ENCODE results near the gene FOCAD. TPM values are rescaled to one million over a fixed set of nuclear protein-coding genes. Genes with fewer than 3 reads are reported as not detected.

FOCAD gene
- total RNA-seq, 1 donor from 2014 or later, result 146 TPM

- H3K4me2 ChIP-seq, result no peak overlapping the region
- Mint-ChIP-seq H3K4me3 (no peak overlapping the region), H3K4me1 (peaks cover 12% of the 10 kb centered on the region), H3K27ac (no peak overlapping the region), H3K27me3 (ENCODE audit: insufficient read depth, low read depth) (no peaks in the 10 kb centered on the region), H3K36me3 (peaks cover 5% of the 10 kb centered on the region), H3K9me3 (no peaks in the 10 kb centered on the region)
- H3K4me1 ChIP-seq, result peaks cover 5% of the 10 kb centered on the region
- no peak for DNase-seq (ENCODE audit: low spot score)
- H4K20me1 ChIP-seq (ENCODE audit: low read depth), result peaks cover 43% of the 10 kb centered on the region
- no peak for TF ChIP-seq CTCF (IDR thresholded peaks at IDR 0.05)
- no peak overlapping the region for H3K9ac ChIP-seq
- no peak overlapping the region for H3K27ac ChIP-seq
- no peaks in the 10 kb centered on the region for H3K9me3 ChIP-seq (ENCODE audit: low read depth)
- no peaks in the 10 kb centered on the region for H3K36me3 ChIP-seq
- H3F3A ChIP-seq (ENCODE audit: low read depth), result no peaks in the 10 kb centered on the region
- no peak overlapping the region for H2AFZ ChIP-seq (replicated peaks)
- peaks cover 88% of the 10 kb centered on the region for H3K79me2 ChIP-seq (ENCODE audit: low read depth)
- H3K27me3 ChIP-seq, result no peaks in the 10 kb centered on the region
- H3K4me3 ChIP-seq, result no peak overlapping the region
These were observed 10.2 kb downstream of the FOCAD start for GRCh38 chr9:20694248-20694647.

GRCh38 chr9:20697021-20697719, 13.1 kb downstream of the FOCAD start:
- Histone ChIP-seq H3F3A (ENCODE audit: low read depth) (no peaks in the 10 kb centered on the region), H3K9me3 (ENCODE audit: low read depth) (no peaks in the 10 kb centered on the region), H3K4me1 (peaks cover 2% of the 10 kb centered on the region), H3K4me2 (no peak overlapping the region), H3K36me3 (no peaks in the 10 kb centered on the region), H3K9ac (no peak overlapping the region), H3K27ac (no peak overlapping the region), H3K27me3 (no peaks in the 10 kb centered on the region), H4K20me1 (ENCODE audit: low read depth) (peaks cover 42% of the 10 kb centered on the region), H3K79me2 (ENCODE audit: low read depth) (peaks cover 84% of the 10 kb centered on the region), H3K4me3 (no peak overlapping the region), H2AFZ (replicated peaks) (no peak overlapping the region)
- no peak for DNase-seq (ENCODE audit: low spot score)
- H3K4me3 Mint-ChIP-seq, result no peak overlapping the region
- TF ChIP-seq EZH2phosphoT487 (IDR thresholded peaks at IDR 0.05) (no peak), CTCF (IDR thresholded peaks at IDR 0.05) (no peak), EZH2 (IDR thresholded peaks at IDR 0.05) (no peak)
- peaks cover 3% of the 10 kb centered on the region for H3K36me3 Mint-ChIP-seq
- no peaks in the 10 kb centered on the region for H3K27me3 Mint-ChIP-seq (ENCODE audit: insufficient read depth, low read depth)
- H3K4me1 Mint-ChIP-seq, result peaks cover 17% of the 10 kb centered on the region
- H3K9me3 Mint-ChIP-seq, result no peaks in the 10 kb centered on the region
- no peak overlapping the region for H3K27ac Mint-ChIP-seq

GRCh38 chr9:20698782-20699181, 14.7 kb downstream of the FOCAD start:
- Histone ChIP-seq H3K4me2 (no peak overlapping the region), H3F3A (ENCODE audit: low read depth) (no peaks in the 10 kb centered on the region), H3K9ac (no peak overlapping the region), H4K20me1 (ENCODE audit: low read depth) (peaks cover 44% of the 10 kb centered on the region), H3K36me3 (no peaks in the 10 kb centered on the region), H3K27ac (no peak overlapping the region), H3K27me3 (no peaks in the 10 kb centered on the region), H3K79me2 (ENCODE audit: low read depth) (peaks cover 84% of the 10 kb centered on the region), H3K4me3 (no peak overlapping the region), H2AFZ (replicated peaks) (no peak overlapping the region), H3K9me3 (ENCODE audit: low read depth) (no peaks in the 10 kb centered on the region), H3K4me1 (no peaks in the 10 kb centered on the region)
- no peaks in the 10 kb centered on the region for H3K27me3 Mint-ChIP-seq (ENCODE audit: insufficient read depth, low read depth)
- TF ChIP-seq CTCF (IDR thresholded peaks at IDR 0.05), result no peak
- no peak for TF ChIP-seq EZH2phosphoT487 (IDR thresholded peaks at IDR 0.05)
- no peak for TF ChIP-seq EZH2 (IDR thresholded peaks at IDR 0.05)
- H3K36me3 Mint-ChIP-seq, result peaks cover 3% of the 10 kb centered on the region
- no peak for DNase-seq (ENCODE audit: low spot score)
- no peak overlapping the region for H3K4me3 Mint-ChIP-seq
- H3K4me1 Mint-ChIP-seq, result peaks cover 8% of the 10 kb centered on the region
- no peak overlapping the region for H3K27ac Mint-ChIP-seq
- no peaks in the 10 kb centered on the region for H3K9me3 Mint-ChIP-seq

Measured in neural progenitor cell (in vitro differentiated cells).